IgD-negative memory B cell (primary cell): ENCODE results near the gene ENDOV. TPM values are rescaled to one million over a fixed set of nuclear protein-coding genes. Genes with fewer than 3 reads are reported as not detected.

Source experiments
- H3K27ac Mint-ChIP-seq, 3 donors: one replicate each; pipeline ENCODE4 v1.8.0; 2020 to 2022; ENCODE audit warnings: mild to moderate bottlenecking in 3 of 3, mixed read lengths in 3 of 3, moderate library complexity in 1 of 3
- H3K27me3 Mint-ChIP-seq: one replicate; pipeline ENCODE4 v1.8.0; 2021; ENCODE audit warnings: mixed read lengths
- H3K36me3 Mint-ChIP-seq: one replicate; pipeline ENCODE4 v1.8.0; 2020; ENCODE audit warnings: mild to moderate bottlenecking, mixed read lengths
- H3K4me1 Mint-ChIP-seq, 3 donors: one replicate each; pipeline ENCODE4 v1.8.0; 2020 to 2022; ENCODE audit warnings: mixed read lengths in 3 of 3, mild to moderate bottlenecking in 1 of 3
- H3K4me3 Mint-ChIP-seq, 4 donors: one replicate each; pipeline ENCODE4 v1.8.0; 2020 to 2022; ENCODE audit warnings: mild to moderate bottlenecking in 4 of 4, mixed read lengths in 4 of 4, moderate library complexity in 3 of 4
- H3K9me3 Mint-ChIP-seq, 3 donors: one replicate each; pipeline ENCODE4 v1.8.0; 2020 to 2021; ENCODE audit warnings: mixed read lengths in 3 of 3, mild to moderate bottlenecking in 1 of 3
- polyA plus RNA-seq: library from polyadenylated mRNA; unstranded; fragments of 300-500 nt; fragmentation: Illumina TruSeq; gene quantifications from one replicate; pipeline ENCODE4 v1.2.3, GENCODE V29; 2021

Gene ENDOV
- polyA plus RNA-seq, 1 donor from 2014 or later: 11.6 TPM

- Mint-ChIP-seq H3K4me3 (peak overlapping the region in 2 of 4 donors; percentile 32 to 53), H3K9me3 (no peaks in the 10 kb centered on the region)
Measured at GRCh38 chr17:80451104-80451775, 36.3 kb downstream of the ENDOV start.

DNA sequence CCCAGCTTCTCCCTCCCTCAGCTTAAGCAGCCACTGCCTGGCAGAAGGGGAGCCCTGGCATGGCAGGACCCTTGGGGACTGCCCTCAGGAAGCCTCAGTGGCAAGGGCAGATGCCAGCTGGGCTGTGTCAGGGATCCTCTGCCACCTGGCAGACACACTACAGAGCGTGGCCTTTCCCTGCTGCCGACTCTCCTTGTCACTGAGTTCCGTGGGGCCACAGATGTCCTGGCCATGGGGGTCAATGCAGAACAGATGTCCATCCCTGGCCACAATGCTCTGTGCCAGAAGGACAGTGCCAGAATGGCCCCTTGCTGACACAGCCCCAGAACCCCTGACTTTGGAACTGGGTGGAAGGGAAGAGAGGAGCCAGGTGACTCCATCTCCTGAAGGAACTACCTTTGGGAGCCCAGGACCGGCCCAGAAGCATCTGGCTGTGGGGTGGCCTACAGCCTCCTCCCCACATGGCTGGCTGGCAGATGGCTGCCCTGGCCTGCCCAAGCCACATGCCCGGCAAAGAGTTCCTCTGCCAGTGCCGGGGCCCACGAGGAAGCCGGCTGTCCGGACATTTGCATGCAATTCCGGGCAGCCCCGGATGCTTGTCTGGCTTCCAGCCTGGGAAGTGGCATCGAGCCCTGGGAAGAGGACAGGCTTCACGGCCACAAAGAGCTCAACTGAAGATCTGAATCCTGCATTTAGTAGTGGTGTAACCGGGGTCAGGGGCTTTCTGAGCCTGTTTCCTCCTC lies 37.4 kb downstream of the ENDOV start:
- Mint-ChIP-seq H3K4me1 (peaks cover 7 to 10% (median 8%) of the 10 kb centered on the region in 3 donors), H3K27ac (peak overlapping the region; percentile 21 to 90 (median 67)), H3K4me3 (peak overlapping the region in 1 of 4 donors; percentile 96), H3K36me3 (peaks cover 2% of the 10 kb centered on the region), H3K9me3 (no peaks in the 10 kb centered on the region), H3K27me3 (peaks cover 5% of the 10 kb centered on the region)

More at GRCh38 chr17:80451104-80451775, 36.3 kb downstream of the ENDOV start:
- peaks cover 7 to 8% (median 8%) of the 10 kb centered on the region in 3 donors for H3K4me1 Mint-ChIP-seq
- peaks cover 2% of the 10 kb centered on the region for H3K36me3 Mint-ChIP-seq
- H3K27me3 Mint-ChIP-seq: peaks cover 2% of the 10 kb centered on the region
- H3K27ac Mint-ChIP-seq: peak overlapping the region in 1 of 3 donors; percentile 57

DNA sequence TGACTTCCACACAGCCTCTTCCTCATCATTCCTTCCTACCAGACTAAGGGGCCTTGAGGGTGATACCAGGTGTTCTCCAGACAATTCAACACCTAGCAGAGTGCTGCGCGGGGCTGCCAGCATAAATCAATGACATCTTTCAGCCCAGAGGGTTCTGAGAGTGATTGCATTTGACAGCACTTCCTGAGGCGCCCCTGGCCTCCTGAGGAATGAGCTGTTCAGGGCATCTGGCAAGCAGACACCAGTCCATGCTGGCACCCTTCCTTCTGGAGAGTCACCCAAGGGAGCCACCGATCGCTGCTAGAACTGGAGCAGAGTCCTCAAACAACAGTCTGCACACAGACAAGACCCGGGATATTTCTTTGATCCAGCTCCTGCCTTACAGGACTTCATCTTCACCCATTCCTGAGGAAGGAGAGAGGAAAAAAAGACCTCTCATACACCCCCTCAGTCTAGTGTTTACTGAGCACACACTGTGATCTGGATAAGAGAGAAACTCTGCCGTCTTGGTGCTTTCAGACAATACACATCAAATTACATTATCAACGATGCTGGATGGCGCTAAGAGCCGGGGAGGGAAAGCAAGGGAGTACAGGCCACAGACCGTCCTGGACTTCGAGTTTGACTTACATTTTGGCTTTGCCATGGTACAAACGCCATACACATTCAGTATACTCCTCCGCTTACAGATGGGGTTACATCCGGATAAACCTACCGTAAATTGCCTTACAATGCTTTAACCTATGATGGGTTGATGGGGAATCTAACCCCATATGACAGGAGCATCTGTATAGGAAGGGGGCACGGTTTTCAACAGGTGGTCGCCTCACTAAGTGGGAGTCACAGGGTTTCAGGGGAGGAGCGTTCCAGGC lies 38.4 kb downstream of the ENDOV start:
- peak overlapping the region; percentile 63 to 95 (median 90) for H3K27ac Mint-ChIP-seq
- H3K4me1 Mint-ChIP-seq: peaks cover 7 to 10% (median 8%) of the 10 kb centered on the region in 3 donors
- H3K9me3 Mint-ChIP-seq: no peaks in the 10 kb centered on the region
- peak overlapping the region; percentile 85 to 98 (median 92) for H3K4me3 Mint-ChIP-seq
- H3K36me3 Mint-ChIP-seq: peaks cover 2% of the 10 kb centered on the region
- H3K27me3 Mint-ChIP-seq: peaks cover 11% of the 10 kb centered on the region

GRCh38 chr17:80453998-80454556 lies 39.1 kb downstream of the ENDOV start:
- peaks cover 14% of the 10 kb centered on the region for H3K27me3 Mint-ChIP-seq
- H3K4me1 Mint-ChIP-seq: peaks cover 7 to 10% (median 8%) of the 10 kb centered on the region in 3 donors
- H3K27ac Mint-ChIP-seq: peak overlapping the region in 2 of 3 donors; percentile 95
- peak overlapping the region; percentile 88 to 98 (median 96) for H3K4me3 Mint-ChIP-seq
- peaks cover 2% of the 10 kb centered on the region for H3K36me3 Mint-ChIP-seq
- no peaks in the 10 kb centered on the region for H3K9me3 Mint-ChIP-seq

- H3K27ac Mint-ChIP-seq: peak overlapping the region; percentile 90 to 96 (median 95)
- peaks cover 20% of the 10 kb centered on the region for H3K27me3 Mint-ChIP-seq
- peaks cover 2% of the 10 kb centered on the region for H3K36me3 Mint-ChIP-seq
- H3K9me3 Mint-ChIP-seq: no peaks in the 10 kb centered on the region
- peak overlapping the region; percentile 88 to 98 (median 96) for H3K4me3 Mint-ChIP-seq
- H3K4me1 Mint-ChIP-seq: peaks cover 7 to 10% (median 8%) of the 10 kb centered on the region in 3 donors
Measured at GRCh38 chr17:80454557-80455335, 39.8 kb downstream of the ENDOV start.

DNA sequence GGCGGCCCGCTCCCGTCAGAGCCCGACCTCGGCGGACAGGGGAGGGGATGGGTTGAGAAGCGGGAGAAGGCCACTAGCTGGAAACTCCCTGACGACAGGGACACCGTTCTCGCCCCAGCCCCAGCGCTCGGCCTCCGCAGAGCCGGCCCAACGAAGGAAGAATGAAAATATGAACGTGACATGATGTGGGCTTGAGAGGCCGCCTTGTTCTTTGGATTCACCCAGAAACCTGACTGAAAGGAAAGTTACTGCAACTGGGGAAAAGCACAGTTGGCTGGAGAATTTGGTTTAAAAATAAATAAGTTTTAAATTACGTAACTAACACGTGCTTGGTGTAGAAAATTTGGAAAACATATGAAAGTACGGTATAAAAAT lies 40.4 kb downstream of the ENDOV start:
- Mint-ChIP-seq H3K27ac (peak overlapping the region; percentile 90 to 96 (median 95)), H3K27me3 (peaks cover 25% of the 10 kb centered on the region), H3K36me3 (peaks cover 1% of the 10 kb centered on the region), H3K4me1 (peaks cover 7 to 10% (median 8%) of the 10 kb centered on the region in 3 donors), H3K9me3 (no peaks in the 10 kb centered on the region), H3K4me3 (peak overlapping the region; percentile 88 to 98 (median 96))

- H3K4me3 Mint-ChIP-seq: peak overlapping the region; percentile 82 to 96 (median 92)
- H3K27me3 Mint-ChIP-seq: peaks cover 27% of the 10 kb centered on the region
- H3K36me3 Mint-ChIP-seq: no peaks in the 10 kb centered on the region
- H3K27ac Mint-ChIP-seq: peak overlapping the region; percentile 86 to 95 (median 90)
- H3K4me1 Mint-ChIP-seq: peaks cover 7 to 10% (median 8%) of the 10 kb centered on the region in 3 donors
- no peaks in the 10 kb centered on the region for H3K9me3 Mint-ChIP-seq
Measured at GRCh38 chr17:80455784-80456183, 40.8 kb downstream of the ENDOV start.

GRCh38 chr17:80456465-80457235 lies 41.7 kb downstream of the ENDOV start:
- Mint-ChIP-seq H3K4me1 (peaks cover 7 to 10% (median 8%) of the 10 kb centered on the region in 3 donors), H3K36me3 (no peaks in the 10 kb centered on the region), H3K27me3 (peaks cover 27% of the 10 kb centered on the region), H3K9me3 (no peaks in the 10 kb centered on the region), H3K27ac (peak overlapping the region in 1 of 3 donors; percentile 68), H3K4me3 (peak overlapping the region in 2 of 4 donors; percentile 28 to 75)

DNA sequence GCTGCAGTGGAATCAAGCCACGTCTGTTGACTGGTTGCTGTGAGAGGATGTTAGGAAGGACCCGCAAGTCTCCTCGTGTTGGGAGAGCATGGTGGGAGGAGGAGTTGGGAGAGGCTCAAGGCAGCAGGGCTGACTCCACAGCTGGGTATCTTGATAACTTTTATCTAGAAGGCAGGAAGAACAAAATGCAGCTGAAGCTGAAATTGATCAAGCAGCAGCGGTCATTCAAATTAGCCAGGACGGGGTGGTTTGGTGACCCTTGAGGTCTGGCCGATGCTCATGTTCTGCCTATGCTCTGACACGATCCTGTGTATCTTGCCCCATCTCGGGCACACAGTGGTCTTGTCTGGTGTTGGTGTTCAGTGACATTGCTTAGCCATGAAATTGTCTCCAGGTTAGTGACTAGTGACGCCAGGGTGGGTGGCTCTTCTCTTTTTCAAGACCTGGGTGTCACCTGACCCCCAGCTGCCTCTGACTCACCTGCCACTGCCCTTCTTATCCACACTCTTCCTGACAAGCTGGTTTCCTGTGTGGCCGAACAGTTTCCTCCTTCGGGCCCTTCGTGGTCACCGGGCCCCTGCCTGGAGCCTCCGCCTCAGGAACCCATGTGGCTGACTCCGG lies 42.4 kb downstream of the ENDOV start:
- peak overlapping the region in 3 of 4 donors; percentile 33 to 75 (median 52) for H3K4me3 Mint-ChIP-seq
- H3K4me1 Mint-ChIP-seq: peaks cover 7 to 10% (median 8%) of the 10 kb centered on the region in 3 donors
- no peaks in the 10 kb centered on the region for H3K36me3 Mint-ChIP-seq
- H3K27me3 Mint-ChIP-seq: peaks cover 27% of the 10 kb centered on the region
- H3K9me3 Mint-ChIP-seq: no peaks in the 10 kb centered on the region
- H3K27ac Mint-ChIP-seq: peak overlapping the region in 1 of 3 donors; percentile 68

- no peaks in the 10 kb centered on the region for H3K9me3 Mint-ChIP-seq
- H3K4me1 Mint-ChIP-seq: peaks cover 7 to 10% (median 8%) of the 10 kb centered on the region in 3 donors
- peaks cover 27% of the 10 kb centered on the region for H3K27me3 Mint-ChIP-seq
- no peaks in the 10 kb centered on the region for H3K36me3 Mint-ChIP-seq
- peak overlapping the region in 1 of 4 donors; percentile 75 for H3K4me3 Mint-ChIP-seq
- no peak overlapping the region for H3K27ac Mint-ChIP-seq
Measured at GRCh38 chr17:80458016-80458415, 43.0 kb downstream of the ENDOV start.

- Mint-ChIP-seq H3K4me1 (peaks cover 5 to 8% (median 8%) of the 10 kb centered on the region in 3 donors), H3K4me3 (no peak overlapping the region), H3K9me3 (no peaks in the 10 kb centered on the region), H3K36me3 (no peaks in the 10 kb centered on the region), H3K27ac (peak overlapping the region in 1 of 3 donors; percentile 42), H3K27me3 (peaks cover 27% of the 10 kb centered on the region)
Measured at GRCh38 chr17:80459234-80459633, 44.3 kb downstream of the ENDOV start.

GRCh38 chr17:80460429-80460834 lies 45.5 kb downstream of the ENDOV start:
- no peak overlapping the region for H3K4me3 Mint-ChIP-seq
- peaks cover 35% of the 10 kb centered on the region for H3K27me3 Mint-ChIP-seq
- no peaks in the 10 kb centered on the region for H3K9me3 Mint-ChIP-seq
- no peaks in the 10 kb centered on the region for H3K36me3 Mint-ChIP-seq
- no peak overlapping the region for H3K27ac Mint-ChIP-seq
- peaks cover 2 to 5% (median 4%) of the 10 kb centered on the region in 3 donors for H3K4me1 Mint-ChIP-seq
